ENCODE measurements around the gene TMEM131.
"Not testable (repeated sequence)": the region's sequence is repeated elsewhere in the genome, so short reads cannot be mapped to it uniquely, and the experiment has no call there.

Gene TMEM131

DNA sequence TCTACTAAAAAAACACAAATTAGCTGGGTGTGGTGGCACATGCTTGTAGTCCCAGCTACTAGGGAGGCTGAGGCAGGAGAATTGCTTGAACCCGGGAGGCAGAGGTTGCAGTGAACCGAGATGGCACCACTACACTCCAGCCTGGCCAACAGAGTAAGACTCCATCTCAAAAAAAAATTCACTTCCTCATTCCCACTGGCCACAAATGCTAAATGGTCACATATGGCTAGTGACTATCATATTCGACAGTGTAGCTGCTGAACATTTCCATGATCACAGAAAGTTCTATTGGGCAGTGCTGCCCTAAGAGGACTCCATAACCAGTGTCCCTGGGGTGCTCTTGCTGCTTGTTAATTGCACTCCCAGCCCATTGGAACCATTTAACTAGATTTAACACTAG lies 26.3 kb upstream of the TMEM131 start:
- DNase-seq (ENCODE audit: low spot score): not testable (repeated sequence)

DNA sequence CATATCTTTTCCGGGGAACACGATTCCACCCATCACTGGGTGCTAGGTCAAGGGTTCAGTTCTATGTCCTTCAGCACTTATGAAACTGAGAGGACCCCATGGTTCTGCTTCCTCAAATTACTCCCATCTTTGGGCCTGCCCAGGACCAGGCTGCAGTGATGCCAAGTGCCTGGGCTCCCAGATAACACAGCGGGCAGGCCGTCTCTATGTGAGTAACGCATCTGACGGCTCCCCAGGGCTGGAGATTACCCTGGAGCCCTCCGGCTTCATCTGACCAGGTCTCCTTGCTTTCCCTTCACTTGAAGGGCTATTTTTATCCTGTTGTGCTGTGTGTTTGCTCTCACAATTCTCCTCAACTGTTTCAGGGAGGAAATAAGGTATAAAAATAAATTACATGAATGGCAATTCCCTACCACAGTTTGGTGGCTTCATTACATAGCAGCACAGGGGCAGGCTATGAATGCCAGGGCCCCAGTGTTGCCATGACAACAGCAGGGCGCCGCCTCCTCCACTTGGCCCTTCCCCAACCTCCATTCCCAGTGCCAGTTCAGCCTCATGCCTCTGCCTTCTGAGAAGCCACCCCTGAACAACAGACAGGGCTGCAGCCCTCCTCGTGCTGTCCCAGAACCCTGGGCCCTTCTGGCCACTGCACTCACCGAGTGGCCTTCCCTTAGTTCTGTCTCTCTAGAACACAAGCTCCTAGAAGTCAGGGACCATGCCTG lies 25.4 kb upstream of the TMEM131 start:
- no peak for DNase-seq (ENCODE audit: low spot score)

DNA sequence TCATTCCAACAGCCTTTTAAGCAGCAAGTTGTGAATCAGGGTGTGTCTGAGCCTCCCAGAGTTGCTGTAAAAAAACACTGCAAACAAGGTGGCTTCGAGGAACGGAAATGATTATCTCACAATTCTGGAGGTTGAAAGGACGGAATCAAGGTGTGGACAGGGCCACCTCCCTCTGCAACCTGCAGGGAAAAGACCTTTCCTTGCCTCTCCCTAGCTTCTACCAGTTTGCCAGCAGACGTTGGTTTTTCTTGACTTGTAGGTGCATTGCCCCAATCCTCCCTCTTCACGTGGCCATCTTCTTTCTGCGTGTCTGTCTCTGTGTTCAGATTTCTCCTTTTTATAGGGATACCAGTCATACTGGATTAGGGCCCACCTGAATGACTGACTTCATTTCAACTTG lies 24.8 kb upstream of the TMEM131 start:
- DNase-seq (ENCODE audit: low spot score): no peak

DNA sequence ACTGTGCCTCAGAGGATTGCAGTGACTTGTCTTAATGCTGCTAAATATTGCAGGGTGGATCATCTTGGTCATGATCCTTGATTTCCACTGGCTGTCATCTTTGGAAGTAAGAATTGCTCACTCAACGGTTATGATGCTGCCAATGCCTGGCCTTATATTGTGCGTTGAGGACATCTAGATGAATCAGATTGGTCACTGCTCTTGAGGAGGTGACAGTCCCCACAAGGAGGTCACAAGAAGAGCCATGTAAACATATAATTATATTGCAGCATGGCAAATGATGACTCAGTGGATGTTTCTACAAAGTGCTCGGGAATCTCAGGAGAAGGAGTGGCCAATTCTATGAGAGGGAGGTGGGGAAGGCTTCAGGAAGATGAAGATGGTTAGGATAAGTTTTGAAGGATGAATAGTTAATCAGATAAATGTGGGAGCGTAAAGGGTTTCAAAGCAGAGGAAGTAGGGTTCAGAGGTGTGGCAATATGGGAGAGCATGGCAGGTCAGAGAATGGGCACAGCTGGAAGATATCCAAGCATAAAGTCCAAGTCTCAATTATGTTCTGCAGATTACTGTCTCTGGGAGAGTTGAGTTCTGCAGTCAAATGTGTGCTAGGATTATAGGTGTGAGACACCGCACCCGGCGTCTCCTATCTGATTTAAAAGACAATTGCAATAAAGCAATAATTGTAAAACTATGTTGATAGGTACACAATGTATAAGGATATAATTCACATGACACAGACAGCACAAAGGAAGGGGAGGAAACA lies 21.3 kb upstream of the TMEM131 start:
- DNase-seq (ENCODE audit: low spot score): no peak

GRCh38 chr2:98015671-98016070 lies 19.9 kb upstream of the TMEM131 start:
- no peak for DNase-seq (ENCODE audit: low spot score)

DNA sequence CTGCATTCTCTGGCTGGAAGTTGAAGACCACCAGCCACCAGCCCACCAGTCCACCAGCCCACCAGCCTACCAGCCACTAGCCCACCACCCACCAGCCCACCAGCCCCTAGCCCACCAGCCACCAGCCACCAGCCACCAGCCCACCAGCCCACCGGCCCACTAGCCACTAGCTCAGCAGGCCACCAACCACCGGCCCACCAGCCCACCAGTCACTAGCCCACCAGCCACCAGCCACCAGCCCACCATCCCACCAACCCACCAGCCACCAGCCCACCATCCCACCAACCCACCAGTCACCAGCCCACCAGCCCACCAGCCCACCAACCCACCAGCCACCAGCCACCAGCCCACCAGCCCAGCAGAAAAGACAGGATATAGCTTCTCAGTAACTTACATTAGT lies 18.6 kb upstream of the TMEM131 start:
- DNase-seq (ENCODE audit: low spot score): no peak

DNA sequence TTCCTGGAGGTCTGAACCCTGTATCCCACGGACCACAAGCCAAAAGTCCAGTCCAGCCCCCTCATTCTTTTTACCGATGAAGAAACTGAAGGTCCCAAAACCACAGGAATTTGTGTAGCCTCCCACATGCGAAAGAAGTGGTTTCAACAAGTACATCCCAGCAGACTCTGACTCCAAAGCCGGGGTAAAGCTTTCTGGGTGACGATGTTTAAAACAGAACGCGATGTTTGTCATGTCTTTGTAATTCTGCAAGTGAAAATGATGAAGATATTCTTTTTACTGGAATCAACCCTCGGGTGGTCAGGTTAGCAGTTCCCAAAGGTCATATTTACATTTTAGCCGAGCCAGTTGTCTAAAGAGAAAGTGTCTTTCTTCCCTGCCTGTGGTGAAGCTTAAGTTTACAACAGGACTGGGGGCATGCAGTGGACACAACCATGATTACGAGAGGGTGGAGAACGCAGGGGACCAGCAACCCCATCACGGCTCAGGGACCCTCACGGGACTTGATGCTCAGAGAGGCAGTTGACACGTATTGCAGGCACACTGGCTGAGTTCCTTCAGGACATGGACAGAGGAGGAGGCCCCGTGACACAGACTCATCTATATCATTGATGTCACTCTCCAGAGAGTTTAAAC lies 17.8 kb upstream of the TMEM131 start:
- no peak for DNase-seq (ENCODE audit: low spot score)

GRCh38 chr2:98012561-98012991 lies 16.8 kb upstream of the TMEM131 start:
- DNase-seq (ENCODE audit: low spot score): no peak

GRCh38 chr2:98009887-98010760 lies 14.4 kb upstream of the TMEM131 start:
- DNase-seq (ENCODE audit: low spot score): no peak

DNA sequence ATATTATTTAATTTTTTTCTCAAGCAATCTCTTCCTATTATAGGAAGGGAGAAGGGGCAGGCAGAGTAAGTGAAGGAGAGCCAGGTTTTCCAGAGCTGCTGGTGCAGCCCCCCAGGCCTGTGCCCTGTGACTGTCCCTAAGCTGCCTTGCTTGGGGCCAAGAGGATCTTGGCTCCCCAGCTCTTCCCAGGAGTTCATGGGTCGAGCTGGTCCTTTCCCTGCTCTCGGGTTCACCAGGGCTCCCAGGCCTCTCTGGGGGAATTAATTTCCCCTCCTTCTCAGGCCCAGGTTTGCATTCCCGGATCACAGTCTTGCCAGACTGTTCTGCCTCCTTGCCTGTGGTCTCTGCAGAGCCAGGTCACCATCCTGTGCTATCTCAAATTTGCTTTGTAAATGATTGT lies 12.7 kb upstream of the TMEM131 start:
- no peak for DNase-seq (ENCODE audit: low spot score)

- DNase-seq (ENCODE audit: low spot score): no peak
Measured at GRCh38 chr2:98006378-98006777, 10.6 kb upstream of the TMEM131 start.

DNA sequence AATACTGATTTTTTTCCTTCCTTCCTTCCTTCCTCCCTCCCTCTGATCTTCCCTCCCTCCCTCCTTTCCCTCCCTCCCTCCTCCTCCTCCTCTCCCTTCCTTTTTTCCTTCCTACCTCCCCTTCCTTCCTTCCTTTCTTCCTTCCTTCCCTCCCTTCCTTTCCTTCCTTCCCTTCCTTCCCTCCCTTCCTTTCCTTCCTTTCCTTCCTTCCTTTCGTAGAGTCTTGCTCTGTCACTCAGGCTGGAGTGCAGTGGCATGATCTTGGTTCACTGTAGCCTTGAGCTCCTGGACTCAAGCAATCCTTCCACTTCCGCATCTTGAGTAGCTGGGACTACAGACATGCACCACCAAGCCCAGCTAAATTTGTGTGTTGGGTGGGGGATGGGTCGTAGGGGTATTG lies 8.9 kb upstream of the TMEM131 start:
- no peak for DNase-seq (ENCODE audit: low spot score)

GRCh38 chr2:98004047-98004446 lies 8.3 kb upstream of the TMEM131 start:
- no peak for DNase-seq (ENCODE audit: low spot score)

- no peak for DNase-seq (ENCODE audit: low spot score)
Measured at GRCh38 chr2:97999536-97999935, 3.8 kb upstream of the TMEM131 start.

- DNase-seq (ENCODE audit: low spot score): no peak
Measured at GRCh38 chr2:97998431-97999005, 2.8 kb upstream of the TMEM131 start.

DNA sequence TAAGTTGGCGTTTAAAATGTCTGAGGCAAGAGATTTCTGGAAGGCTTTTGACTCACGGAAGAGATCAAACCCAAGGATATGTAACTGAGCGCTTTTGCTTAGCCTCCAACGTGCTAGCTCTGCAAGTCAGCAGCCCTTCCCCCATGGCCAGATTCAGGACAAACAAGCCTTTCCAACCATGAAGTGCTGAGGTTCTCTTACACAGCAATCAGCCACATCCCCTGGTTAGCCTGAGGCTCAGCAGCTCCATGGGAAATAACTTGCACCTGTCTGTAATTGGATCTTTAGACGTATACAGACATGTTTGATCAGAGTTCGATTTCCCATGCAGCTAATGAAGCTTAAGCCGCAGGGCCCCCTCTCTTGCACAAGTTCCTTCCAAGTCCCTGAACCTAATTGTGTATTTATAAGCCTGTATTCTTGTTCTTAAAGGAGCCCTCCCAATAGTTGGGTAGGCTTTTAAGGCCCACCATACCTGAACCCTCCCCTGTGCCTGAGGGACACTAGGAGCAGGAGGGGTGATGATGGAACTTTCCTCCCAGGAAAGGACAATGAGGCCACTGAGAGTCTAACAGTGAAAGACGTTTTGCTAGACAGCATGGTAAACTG lies 2.1 kb upstream of the TMEM131 start:
- no peak for DNase-seq (ENCODE audit: low spot score)

DNA sequence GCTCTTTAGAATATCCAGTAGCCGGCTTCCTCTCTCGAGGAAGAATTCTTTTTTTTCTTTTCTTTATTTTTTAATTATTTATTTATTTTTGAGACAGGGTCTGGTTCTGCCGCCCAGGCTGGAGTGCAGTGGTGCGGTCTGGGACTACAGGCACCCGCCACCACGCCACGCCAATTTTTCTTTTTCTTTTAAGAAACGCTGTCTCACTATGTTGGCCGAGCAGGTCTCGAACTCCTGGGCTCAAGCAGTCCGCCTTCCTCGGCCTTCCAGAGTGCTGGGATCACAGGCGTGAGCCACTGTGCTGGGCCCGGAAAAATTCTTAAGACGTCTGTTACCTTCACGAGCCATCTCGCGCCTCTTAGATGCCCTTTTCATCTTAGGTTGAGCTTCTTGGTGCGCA lies 931 bp upstream of the TMEM131 start:
- DNase-seq (ENCODE audit: low spot score): no peak

GRCh38 chr2:97995026-97995733 lies 568 bp downstream of the TMEM131 start:
- no peak for DNase-seq (ENCODE audit: low spot score)

DNA sequence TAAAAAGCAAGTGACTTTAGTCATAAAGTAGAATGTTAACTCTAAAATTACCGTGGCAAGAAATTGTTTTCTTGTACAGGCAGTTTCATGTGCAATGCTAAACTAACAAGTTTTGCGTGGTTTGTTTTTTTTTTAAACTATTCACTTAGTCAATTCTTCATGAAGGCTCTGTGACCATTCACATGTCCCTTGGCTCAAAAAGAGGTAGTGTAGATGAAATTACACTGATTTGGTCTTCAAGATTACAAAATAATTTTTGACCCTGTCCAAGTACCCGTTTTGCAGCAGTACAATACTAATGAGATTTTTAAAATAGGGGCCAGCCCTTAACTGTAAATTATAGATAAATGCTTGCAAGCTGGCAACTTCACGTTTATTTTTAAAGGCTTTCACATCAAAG lies 1.3 kb downstream of the TMEM131 start:
- no peak for DNase-seq (ENCODE audit: low spot score)

- no peak for DNase-seq (ENCODE audit: low spot score)
Measured at GRCh38 chr2:97993926-97994325, 1.8 kb downstream of the TMEM131 start.

Measured in hematopoietic multipotent progenitor cell treated with erythropoietin and hydrocortisone succinate and interleukin-3 and kit ligand, for 17 days (in vitro differentiated cells).